ENCODE data around the gene GALE.

- TF ChIP-seq SUZ12 (IDR thresholded peaks at IDR 0.05; ENCODE audit: extremely low read depth, insufficient read depth, insufficient read length) = no peak
- TF ChIP-seq YY1 (IDR thresholded peaks at IDR 0.05; ENCODE audit: insufficient read depth, insufficient read length) = no peak
Observed at GRCh38 chr1:23803674-23804073, 3.1 kb upstream of the GALE start.

Data from NT2/D1 (cell line).